BLaER1 (cell line): ENCODE results near the gene CPA4.

Experiments used
- H3K27ac ChIP-seq: shearing (Covaris generic); formaldehyde crosslinking; 2 replicates; pipeline ENCODE4 v1.8.1; 2022
- H3K27me3 ChIP-seq: shearing (Covaris generic); formaldehyde crosslinking; 2 replicates; pipeline ENCODE4 v1.8.1; 2022
- H3K36me3 ChIP-seq: shearing (Covaris generic); formaldehyde crosslinking; 2 replicates; pipeline ENCODE4 v1.8.1; 2022
- H3K4me1 ChIP-seq: shearing (Covaris generic); formaldehyde crosslinking; 2 replicates; pipeline ENCODE4 v1.8.1; 2022
- H3K4me2 ChIP-seq: shearing (Covaris generic); formaldehyde crosslinking; 2 replicates; pipeline ENCODE4 v1.8.1; 2022
- H3K4me3 ChIP-seq: shearing (Covaris generic); formaldehyde crosslinking; 2 replicates; pipeline ENCODE4 v1.8.1; 2022
- H3K9ac ChIP-seq: shearing (Covaris generic); formaldehyde crosslinking; 2 replicates; pipeline ENCODE4 v1.8.1; 2022
- H3K9me3 ChIP-seq: shearing (Covaris generic); formaldehyde crosslinking; 2 replicates; pipeline ENCODE4 v1.8.1; 2022
- H4K20me1 ChIP-seq: shearing (Covaris generic); formaldehyde crosslinking; 2 replicates; pipeline ENCODE4 v1.8.1; 2022
- Cebpa-rat ChIP-seq: shearing (Covaris generic); IDR thresholded peaks from 2 replicates; pipeline ENCODE4 v1.8.1; 2022

Gene CPA4

DNA sequence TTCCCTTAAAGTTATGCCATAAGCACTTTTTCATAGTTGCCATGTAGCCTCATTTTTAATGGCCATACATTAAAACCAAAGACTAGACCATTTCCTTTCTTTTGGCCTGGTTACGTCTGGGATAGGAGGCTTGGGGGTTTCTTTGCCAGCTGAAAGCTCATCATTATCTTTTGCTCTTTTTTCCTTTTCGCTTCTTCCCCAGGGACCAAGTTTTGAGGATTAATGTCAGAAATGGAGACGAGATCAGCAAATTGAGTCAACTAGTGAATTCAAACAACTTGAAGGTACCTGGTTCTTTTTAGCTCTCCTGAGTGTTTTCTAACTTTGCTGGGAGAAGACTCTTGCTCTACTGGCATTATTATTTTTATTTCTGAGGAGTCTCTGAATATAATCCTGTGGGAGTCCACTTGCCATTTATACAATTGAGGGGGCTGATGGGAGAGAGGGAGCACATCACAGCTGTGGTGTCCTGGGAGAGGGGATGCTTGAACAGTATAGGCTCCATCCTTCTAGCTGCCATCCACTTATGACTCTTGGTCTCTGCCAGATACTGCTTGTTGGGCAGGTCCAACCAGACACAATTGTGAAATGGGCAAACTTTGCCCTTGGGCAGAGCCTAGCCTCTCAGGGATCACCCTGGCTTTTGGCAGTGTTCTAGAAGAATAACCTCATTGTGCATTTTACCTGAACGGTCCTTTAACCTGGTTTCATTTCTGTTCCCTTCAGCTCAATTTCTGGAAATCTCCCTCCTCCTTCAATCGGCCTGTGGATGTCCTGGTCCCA, 5.8 kb downstream of the CPA4 start:
- no peak overlapping the region for H3K27ac ChIP-seq
- H3K4me3 ChIP-seq, result no peak overlapping the region
- no peaks in the 10 kb centered on the region for H3K27me3 ChIP-seq
- TF ChIP-seq Cebpa-rat, result no peak
- no peak overlapping the region for H3K9ac ChIP-seq
- H3K4me1 ChIP-seq, result no peaks in the 10 kb centered on the region
- H3K36me3 ChIP-seq, result no peaks in the 10 kb centered on the region
- H3K9me3 ChIP-seq, result no peaks in the 10 kb centered on the region
- H3K4me2 ChIP-seq, result no peak overlapping the region
- H4K20me1 ChIP-seq, result no peaks in the 10 kb centered on the region

DNA sequence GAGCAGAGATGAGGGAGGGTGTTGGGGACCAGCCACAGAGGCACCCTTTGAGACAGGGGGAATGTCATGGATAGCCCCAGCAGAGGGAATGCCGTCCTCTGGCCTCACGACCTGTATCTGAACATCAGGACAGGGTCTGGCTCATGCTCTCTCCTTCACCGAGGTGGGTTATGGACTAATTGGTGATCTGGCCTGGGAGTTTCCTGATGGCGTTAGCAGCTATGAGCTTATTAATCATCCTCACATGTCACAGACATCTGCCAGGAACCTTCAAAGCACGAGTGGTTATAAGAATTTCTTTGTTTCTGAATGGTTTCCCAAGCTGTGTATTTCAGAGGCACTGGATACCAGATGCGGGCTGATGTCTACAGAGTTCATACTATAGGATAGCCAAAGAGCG, 6.9 kb downstream of the CPA4 start:
- Histone ChIP-seq H3K27me3 (no peaks in the 10 kb centered on the region), H3K4me1 (no peaks in the 10 kb centered on the region), H3K4me3 (no peak overlapping the region), H3K36me3 (no peaks in the 10 kb centered on the region), H3K27ac (no peak overlapping the region), H3K9ac (no peak overlapping the region), H3K9me3 (no peaks in the 10 kb centered on the region), H3K4me2 (no peak overlapping the region), H4K20me1 (no peaks in the 10 kb centered on the region)
- no peak for TF ChIP-seq Cebpa-rat

DNA sequence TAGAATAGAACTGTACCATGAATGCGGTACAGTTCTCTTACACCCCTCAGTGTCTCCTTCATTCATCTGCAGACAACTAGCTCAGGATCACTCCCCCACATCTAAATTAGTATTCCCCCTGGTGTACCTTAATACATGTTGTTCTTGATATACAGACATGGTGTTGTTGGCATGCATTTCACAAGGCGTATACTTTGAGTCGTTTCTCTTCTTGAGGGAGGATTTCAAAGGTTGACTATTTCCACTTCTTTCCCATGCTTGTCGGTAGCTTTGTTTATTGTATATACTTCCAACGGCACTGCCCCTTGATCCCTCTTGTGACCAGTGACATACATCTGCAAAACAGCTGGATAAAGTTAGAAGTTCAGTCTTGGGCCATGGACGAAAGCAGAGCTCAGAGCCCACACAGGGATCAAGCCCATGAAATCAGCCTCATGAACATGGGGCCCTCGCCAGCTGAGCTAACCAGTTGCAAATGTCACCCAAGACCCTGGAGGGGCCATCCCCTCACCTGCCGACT, 8.6 kb downstream of the CPA4 start:
- H3K9ac ChIP-seq, result no peak overlapping the region
- no peaks in the 10 kb centered on the region for H3K27me3 ChIP-seq
- H3K27ac ChIP-seq, result no peak overlapping the region
- H3K4me1 ChIP-seq, result no peaks in the 10 kb centered on the region
- no peak for TF ChIP-seq Cebpa-rat
- no peaks in the 10 kb centered on the region for H4K20me1 ChIP-seq
- no peaks in the 10 kb centered on the region for H3K9me3 ChIP-seq
- no peak overlapping the region for H3K4me2 ChIP-seq
- no peak overlapping the region for H3K4me3 ChIP-seq
- no peaks in the 10 kb centered on the region for H3K36me3 ChIP-seq

DNA sequence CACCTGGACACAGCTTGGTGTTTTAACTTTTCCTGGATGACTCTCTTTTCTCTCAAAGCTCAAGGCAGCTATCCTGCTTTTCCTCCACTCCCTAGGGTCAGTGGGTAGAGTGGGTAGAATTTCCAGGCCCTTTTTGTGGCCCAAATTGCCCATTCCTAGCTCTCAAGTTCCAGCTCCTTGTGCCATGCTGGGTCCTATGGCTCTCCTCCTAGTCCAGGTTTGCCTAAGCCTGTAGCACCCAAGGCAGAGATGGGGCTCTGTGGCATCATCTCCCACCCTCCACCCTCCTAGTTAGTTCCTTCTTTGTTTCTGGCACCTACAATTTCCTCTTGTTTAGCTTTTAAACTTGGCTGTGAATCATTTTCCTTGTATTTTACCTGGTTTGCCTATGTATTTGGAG, 9.7 kb downstream of the CPA4 start:
- TF ChIP-seq Cebpa-rat, result no peak
- H3K9me3 ChIP-seq, result no peaks in the 10 kb centered on the region
- no peak overlapping the region for H3K4me2 ChIP-seq
- H4K20me1 ChIP-seq, result no peaks in the 10 kb centered on the region
- no peaks in the 10 kb centered on the region for H3K27me3 ChIP-seq
- no peaks in the 10 kb centered on the region for H3K4me1 ChIP-seq
- H3K4me3 ChIP-seq, result no peak overlapping the region
- no peaks in the 10 kb centered on the region for H3K36me3 ChIP-seq
- H3K27ac ChIP-seq, result no peak overlapping the region
- no peak overlapping the region for H3K9ac ChIP-seq

DNA sequence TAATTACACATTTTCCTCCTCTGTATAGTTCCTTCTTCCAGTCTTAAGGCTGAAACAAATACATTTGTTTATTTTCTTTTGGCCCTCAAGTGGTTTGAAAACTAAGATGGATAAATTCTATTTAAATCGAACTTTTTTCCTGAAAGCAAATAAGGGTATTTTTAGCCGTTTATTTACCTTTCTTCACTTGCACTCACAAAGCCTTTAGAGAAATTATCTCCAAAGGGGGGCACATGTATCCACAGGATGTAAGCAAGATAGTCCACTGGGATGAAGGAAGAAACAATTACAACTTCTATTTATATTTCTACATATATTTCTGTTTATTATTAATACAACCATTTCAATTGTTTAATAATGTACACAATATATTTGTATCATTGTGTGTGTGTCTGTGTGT, 10.2 kb downstream of the CPA4 start:
- H3K4me3 ChIP-seq, result no peak overlapping the region
- H3K27me3 ChIP-seq, result no peaks in the 10 kb centered on the region
- H3K9me3 ChIP-seq, result no peaks in the 10 kb centered on the region
- H3K9ac ChIP-seq, result no peak overlapping the region
- no peaks in the 10 kb centered on the region for H3K36me3 ChIP-seq
- TF ChIP-seq Cebpa-rat, result no peak
- no peak overlapping the region for H3K4me2 ChIP-seq
- no peak overlapping the region for H3K27ac ChIP-seq
- no peaks in the 10 kb centered on the region for H4K20me1 ChIP-seq
- no peaks in the 10 kb centered on the region for H3K4me1 ChIP-seq

DNA sequence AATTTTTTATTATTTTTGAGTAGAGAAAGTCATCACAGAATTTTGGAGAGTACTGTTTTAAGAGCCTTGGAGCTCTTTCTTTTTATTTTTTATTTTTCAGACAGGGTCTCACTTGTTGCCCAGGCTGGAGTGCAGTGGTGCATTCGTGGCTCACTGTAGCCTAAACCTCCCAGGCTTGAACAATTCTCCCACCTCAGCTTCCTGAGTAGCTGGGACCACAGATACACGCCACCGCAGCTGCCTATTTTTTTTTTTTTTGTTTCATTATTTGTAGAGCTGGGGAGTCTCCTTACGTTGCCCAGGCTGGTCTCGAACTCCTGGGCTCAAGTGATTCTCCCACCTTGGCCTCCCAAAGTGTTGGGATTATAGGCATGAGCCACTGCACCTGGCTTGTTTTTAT, 10.6 kb downstream of the CPA4 start:
- Histone ChIP-seq H3K9me3 (no peaks in the 10 kb centered on the region), H3K9ac (no peak overlapping the region), H3K4me1 (no peaks in the 10 kb centered on the region), H3K4me3 (no peak overlapping the region), H3K27ac (no peak overlapping the region), H4K20me1 (no peaks in the 10 kb centered on the region), H3K36me3 (no peaks in the 10 kb centered on the region), H3K27me3 (no peaks in the 10 kb centered on the region), H3K4me2 (no peak overlapping the region)
- no peak for TF ChIP-seq Cebpa-rat

DNA sequence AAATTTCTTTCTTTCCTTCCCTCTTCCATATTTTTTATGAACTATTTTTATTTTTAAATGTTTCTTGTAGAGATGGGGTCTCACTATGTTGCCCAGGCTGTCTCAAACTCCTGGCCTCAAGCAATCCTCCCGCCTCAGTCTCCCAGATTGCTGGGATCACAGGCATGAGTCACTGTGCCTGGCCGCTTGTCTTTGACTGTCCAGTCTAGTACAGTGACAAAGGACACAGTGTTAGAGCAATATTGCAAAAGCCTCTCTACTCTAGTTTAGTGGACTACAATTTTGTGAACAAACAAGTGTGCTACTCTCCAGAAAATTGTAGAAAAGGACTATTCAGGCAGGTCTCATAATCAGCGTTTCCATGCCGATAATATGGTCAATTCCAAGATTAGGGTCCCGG, 11.0 kb downstream of the CPA4 start:
- TF ChIP-seq Cebpa-rat, result no peak
- Histone ChIP-seq H3K27me3 (no peaks in the 10 kb centered on the region), H3K4me3 (no peak overlapping the region), H3K27ac (no peak overlapping the region), H3K9ac (no peak overlapping the region), H3K36me3 (no peaks in the 10 kb centered on the region), H3K9me3 (no peaks in the 10 kb centered on the region), H4K20me1 (no peaks in the 10 kb centered on the region), H3K4me1 (no peaks in the 10 kb centered on the region), H3K4me2 (no peak overlapping the region)

- Histone ChIP-seq H3K4me3 (no peak overlapping the region), H4K20me1 (no peaks in the 10 kb centered on the region), H3K27ac (no peak overlapping the region), H3K36me3 (no peaks in the 10 kb centered on the region), H3K9ac (no peak overlapping the region), H3K27me3 (no peaks in the 10 kb centered on the region), H3K9me3 (no peaks in the 10 kb centered on the region), H3K4me1 (no peaks in the 10 kb centered on the region), H3K4me2 (no peak overlapping the region)
- TF ChIP-seq Cebpa-rat, result no peak
Observed at GRCh38 chr7:130304878-130305277, 11.9 kb downstream of the CPA4 start.

DNA sequence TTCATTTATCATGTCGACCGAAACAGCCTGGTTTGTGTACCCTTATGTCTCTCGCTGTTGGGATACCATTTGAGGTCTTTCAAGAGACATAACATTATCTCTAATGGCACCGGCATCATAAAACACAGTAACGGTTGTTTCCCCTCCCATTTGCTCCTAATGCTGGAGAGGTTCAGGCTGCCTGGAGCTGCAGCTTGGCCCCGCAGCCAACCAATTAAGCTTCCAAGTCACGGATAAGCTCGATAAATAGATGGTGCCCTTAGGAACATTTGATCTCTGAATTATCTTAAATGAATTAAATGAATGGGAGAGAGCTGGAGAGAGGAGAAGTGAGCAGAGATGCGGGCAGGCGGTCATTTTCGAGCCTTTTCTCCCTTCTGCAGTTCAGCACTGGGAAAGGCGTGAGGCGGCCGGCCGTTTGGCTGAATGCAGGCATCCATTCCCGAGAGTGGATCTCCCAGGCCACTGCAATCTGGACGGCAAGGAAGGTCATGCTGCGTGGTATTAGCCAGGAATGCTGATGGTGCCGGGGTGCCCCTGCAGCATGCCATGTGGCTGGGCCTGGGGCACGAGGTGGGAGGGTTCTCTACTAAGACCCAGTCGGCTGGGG, 12.6 kb downstream of the CPA4 start:
- Histone ChIP-seq H4K20me1 (no peaks in the 10 kb centered on the region), H3K4me1 (no peaks in the 10 kb centered on the region), H3K4me2 (no peak overlapping the region), H3K27ac (no peak overlapping the region), H3K9ac (no peak overlapping the region), H3K36me3 (no peaks in the 10 kb centered on the region), H3K27me3 (no peaks in the 10 kb centered on the region), H3K4me3 (no peak overlapping the region), H3K9me3 (no peaks in the 10 kb centered on the region)
- TF ChIP-seq Cebpa-rat, result no peak

DNA sequence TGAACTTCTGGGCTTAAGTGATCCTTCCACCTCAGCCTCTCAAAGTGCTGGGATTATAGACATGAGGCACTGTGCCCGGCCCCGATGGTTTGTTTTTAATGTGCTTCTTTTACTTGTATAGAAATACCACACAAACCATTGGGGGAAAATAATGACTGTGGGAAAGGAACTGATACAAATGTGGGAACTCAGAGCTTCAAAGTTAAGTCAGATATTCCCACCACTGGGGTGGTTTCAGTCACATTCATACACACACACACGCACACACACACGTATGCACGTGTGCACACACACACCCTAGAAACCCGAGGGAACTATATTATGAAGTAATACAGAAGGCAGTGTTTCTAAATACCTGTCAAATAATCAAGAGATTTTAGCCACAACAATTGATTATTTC, 17.0 kb downstream of the CPA4 start:
- no peak overlapping the region for H3K4me3 ChIP-seq

More for the DNA sequence above, 17.0 kb downstream of the CPA4 start:
- Histone ChIP-seq H4K20me1 (no peaks in the 10 kb centered on the region), H3K27me3 (no peaks in the 10 kb centered on the region), H3K4me1 (no peaks in the 10 kb centered on the region), H3K27ac (no peak overlapping the region), H3K4me2 (no peak overlapping the region), H3K9ac (no peak overlapping the region), H3K9me3 (no peaks in the 10 kb centered on the region), H3K36me3 (no peaks in the 10 kb centered on the region)
- no peak for TF ChIP-seq Cebpa-rat
